Muscle of leg (tissue), 11 donors: Measurements from ENCODE around the gene STMP1. TPM values are rescaled to one million over a fixed set of nuclear protein-coding genes. Genes with fewer than 3 reads are reported as not detected.
"Not testable (repeated sequence)": the region's sequence is repeated elsewhere in the genome, so short reads cannot be mapped to it uniquely, and the experiment has no call there.

Experiments used
- DNase-seq: peaks from one replicate; pipeline ENCODE4 v3.0.0; 2013
- H3K27ac ChIP-seq: one replicate; pipeline ENCODE4 v1.5.1; 2013; ENCODE audit warnings: mild to moderate bottlenecking, low read length, control low read depth
- H3K27me3 ChIP-seq: one replicate; pipeline ENCODE4 v1.6.1; 2013; ENCODE audit warnings: low read length; ENCODE audit not compliant: control insufficient read depth, insufficient read depth
- H3K36me3 ChIP-seq: one replicate; pipeline ENCODE4 v1.6.1; 2013; ENCODE audit warnings: low read length; ENCODE audit not compliant: control insufficient read depth, insufficient read depth
- H3K4me1 ChIP-seq: one replicate; pipeline ENCODE4 v1.6.1; 2013; ENCODE audit warnings: low read length; ENCODE audit not compliant: control insufficient read depth, insufficient read depth
- H3K4me3 ChIP-seq: one replicate; pipeline ENCODE4 v1.5.1; 2013; ENCODE audit warnings: low read length, control low read depth
- H3K9me3 ChIP-seq: replicated peaks from 2 replicates; pipeline ENCODE4 v1.6.1; 2013; ENCODE audit warnings: low read depth, low read length; ENCODE audit not compliant: control insufficient read depth
- WGBS: methylation state at CpG from one replicate; pipeline ENCODE4 v1.1.5; 2013; ENCODE audit warnings: missing lambda C conversion rate; ENCODE audit not compliant: insufficient coverage; 5-methylcytosine and 5-hydroxymethylcytosine counted together
- polyA plus RNA-seq, 8 donors: library from polyadenylated mRNA; unstranded; fragments of 120-200 nt; gene quantifications; one replicate each; pipeline versions ENCODE4 v1.2.1 to v1.2.3, GENCODE V29; 2013; ENCODE audit warnings: inconsistent platforms in 1 of 8, low replicate concordance in 1 of 8; ENCODE audit not compliant: insufficient read length in 8 of 8, insufficient read depth in 1 of 8
- total RNA-seq: library from RNA; stranded (reverse); fragments of 120-200 nt; gene quantifications from one replicate; pipeline ENCODE4 v1.2.4, GENCODE V29; 2013

Gene STMP1
- total and polyA plus RNA-seq, 9 donors = 16.9 to 52.3 (median 49.8) TPM

DNA sequence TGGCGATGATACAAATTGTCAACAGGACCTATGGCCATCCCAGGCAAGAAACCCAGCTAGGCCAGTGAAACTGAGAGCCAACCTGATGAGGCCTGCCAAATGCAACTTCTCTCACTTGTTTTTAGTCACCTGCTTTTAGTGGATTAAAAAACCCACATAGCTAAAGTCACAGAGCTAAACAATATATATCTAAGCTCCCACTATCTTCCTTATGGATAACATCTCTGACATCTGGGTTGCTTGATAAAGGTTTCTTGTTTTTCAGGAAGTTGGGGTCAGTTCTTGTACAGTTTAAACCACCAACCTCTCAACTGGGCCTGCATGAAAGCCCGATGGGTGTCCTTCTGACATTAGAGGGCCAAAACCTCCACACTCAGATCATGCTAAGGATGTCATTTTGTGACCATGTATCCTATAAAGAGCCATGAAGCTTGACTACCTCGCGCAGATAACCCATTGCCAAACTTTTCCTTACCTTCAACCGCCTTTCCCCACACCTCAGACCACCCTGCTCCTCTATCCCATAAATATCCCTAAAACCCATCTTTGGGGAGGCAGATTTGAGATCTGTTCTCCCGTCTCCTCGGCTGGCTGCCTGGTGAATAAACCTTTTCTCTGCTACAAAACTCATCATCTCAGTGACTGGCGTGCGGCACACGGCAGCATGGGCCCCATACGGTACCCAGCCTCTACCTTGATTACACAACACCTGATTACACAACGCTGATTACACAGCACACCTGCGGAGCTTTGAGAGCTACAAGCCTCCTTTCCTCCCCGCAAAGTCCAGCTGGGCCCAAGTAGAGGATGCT lies 797 bp upstream of the STMP1 start:
- H3K4me1 ChIP-seq = peaks cover 16% of the 10 kb centered on the region
- no peaks in the 10 kb centered on the region for H3K9me3 ChIP-seq
- H3K36me3 ChIP-seq = peaks cover 3% of the 10 kb centered on the region
- DNase-seq = no peak
- peak overlapping the region; percentile 93 for H3K27ac ChIP-seq
- H3K27me3 ChIP-seq = no peaks in the 10 kb centered on the region
- 67% methylated on average over 11 of the region's 14 CpGs for WGBS
- H3K4me3 ChIP-seq = peak overlapping the region; percentile 91

- 4% methylated on average over 16 of the region's 17 CpGs for whole genome bisulfite sequencing
- DNase-seq = no peak
- H3K4me1 ChIP-seq = peaks cover 16% of the 10 kb centered on the region
These were observed 266 bp upstream of the STMP1 start for GRCh38 chr7:135662123-135662372.

DNA sequence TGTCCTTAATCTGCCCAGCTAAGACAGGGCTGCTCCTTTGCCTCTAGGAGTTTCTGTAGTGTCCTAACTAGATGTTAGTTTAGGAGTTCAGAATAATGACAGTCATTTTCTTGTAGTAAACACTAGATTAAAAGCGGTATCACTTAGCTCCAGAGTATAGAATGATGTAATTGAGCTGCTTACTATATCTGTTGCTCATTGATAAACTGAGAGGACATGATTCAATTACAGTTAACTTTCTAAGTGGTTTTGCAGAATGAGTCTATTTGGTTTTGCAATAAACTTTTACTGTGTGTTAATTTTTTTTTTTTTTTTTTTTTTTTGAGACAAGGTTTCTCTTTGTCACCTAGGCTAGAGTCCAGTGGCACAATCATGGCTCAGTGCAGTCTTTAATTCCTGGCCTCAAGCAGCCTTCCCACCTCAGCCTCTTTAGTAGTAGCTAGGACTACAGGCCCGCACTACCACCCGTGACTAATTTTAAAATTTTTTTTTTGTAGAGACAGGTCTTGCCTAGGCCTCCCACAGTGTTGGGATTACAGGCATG lies 1.8 kb downstream of the STMP1 start:
- DNase-seq = no peak
- no peak overlapping the region for H3K4me3 ChIP-seq

More at GRCh38 chr7:135662123-135662372, 266 bp upstream of the STMP1 start:
- Histone ChIP-seq H3K27ac (peak overlapping the region; percentile 93), H3K36me3 (peaks cover 3% of the 10 kb centered on the region), H3K4me3 (peak overlapping the region; percentile 91), H3K27me3 (no peaks in the 10 kb centered on the region), H3K9me3 (no peaks in the 10 kb centered on the region)

DNA sequence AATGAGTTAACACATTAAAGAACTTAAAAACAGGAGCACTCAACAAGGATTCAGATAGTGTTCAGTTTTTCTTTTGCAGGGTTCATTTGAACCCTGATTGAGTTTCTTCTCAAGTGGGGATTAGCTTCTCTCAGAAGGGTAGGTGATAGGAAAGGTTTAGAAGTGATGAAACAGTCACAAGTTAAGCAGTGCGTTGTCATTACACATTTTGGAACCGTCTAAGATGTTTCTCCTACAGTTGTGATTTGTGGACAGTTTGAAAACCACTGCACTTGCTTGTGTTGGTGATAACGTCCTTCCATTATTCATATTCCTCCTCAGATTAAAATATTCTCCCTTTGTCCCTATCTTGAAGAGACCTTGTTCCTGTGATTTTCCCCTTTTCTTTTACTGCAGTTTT lies 2.7 kb downstream of the STMP1 start:
- Histone ChIP-seq H3K27me3 (no peaks in the 10 kb centered on the region), H3K27ac (no peak overlapping the region), H3K4me3 (no peak overlapping the region), H3K4me1 (peaks cover 16% of the 10 kb centered on the region), H3K36me3 (peaks cover 8% of the 10 kb centered on the region), H3K9me3 (no peaks in the 10 kb centered on the region)
- no peak for DNase-seq
- WGBS = no CpG with 5 or more reads among the region's 3 CpGs

More for the DNA sequence above, 1.8 kb downstream of the STMP1 start:
- Histone ChIP-seq H3K27ac (no peak overlapping the region), H3K4me1 (peaks cover 16% of the 10 kb centered on the region), H3K9me3 (no peaks in the 10 kb centered on the region), H3K36me3 (peaks cover 8% of the 10 kb centered on the region), H3K27me3 (no peaks in the 10 kb centered on the region)
- 80% methylated on average over 1 of the region's 3 CpGs for WGBS

DNA sequence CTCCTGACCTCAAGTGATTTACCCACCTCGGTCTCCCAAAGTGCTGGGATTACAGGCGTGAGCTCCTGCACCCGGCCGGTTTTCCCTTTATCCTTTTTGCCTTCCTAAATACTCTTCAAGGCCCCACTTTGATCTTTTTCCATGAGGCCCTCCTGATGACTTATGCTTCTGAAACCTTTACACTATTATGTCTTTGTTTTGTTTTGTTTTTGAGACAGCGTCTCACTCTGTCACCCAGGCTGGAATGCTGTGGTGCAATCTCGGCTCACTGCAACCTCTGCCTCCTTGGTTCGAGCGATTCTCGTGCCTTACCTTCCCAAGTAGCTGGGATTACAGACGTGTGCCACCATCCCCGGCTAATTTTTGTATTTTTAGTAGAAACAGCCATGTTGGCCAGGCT lies 3.8 kb downstream of the STMP1 start:
- Histone ChIP-seq H3K4me1 (peaks cover 16% of the 10 kb centered on the region), H3K27ac (no peak overlapping the region)
- 92% methylated on average over 11 of the region's 11 CpGs for WGBS

GRCh38 chr7:135666846-135667245 lies 4.5 kb downstream of the STMP1 start:
- no CpG with 5 or more reads among the region's 6 CpGs for WGBS
- H3K9me3 ChIP-seq = no peaks in the 10 kb centered on the region
- no peak overlapping the region for H3K4me3 ChIP-seq
- DNase-seq = no peak
- H3K36me3 ChIP-seq = peaks cover 8% of the 10 kb centered on the region
- H3K27ac ChIP-seq = no peak overlapping the region
- peaks cover 12% of the 10 kb centered on the region for H3K4me1 ChIP-seq
- H3K27me3 ChIP-seq = no peaks in the 10 kb centered on the region

More for the DNA sequence above, 3.8 kb downstream of the STMP1 start:
- H3K27me3 ChIP-seq = no peaks in the 10 kb centered on the region
- H3K36me3 ChIP-seq = peaks cover 8% of the 10 kb centered on the region
- H3K4me3 ChIP-seq = no peak overlapping the region
- DNase-seq = no peak
- no peaks in the 10 kb centered on the region for H3K9me3 ChIP-seq

DNA sequence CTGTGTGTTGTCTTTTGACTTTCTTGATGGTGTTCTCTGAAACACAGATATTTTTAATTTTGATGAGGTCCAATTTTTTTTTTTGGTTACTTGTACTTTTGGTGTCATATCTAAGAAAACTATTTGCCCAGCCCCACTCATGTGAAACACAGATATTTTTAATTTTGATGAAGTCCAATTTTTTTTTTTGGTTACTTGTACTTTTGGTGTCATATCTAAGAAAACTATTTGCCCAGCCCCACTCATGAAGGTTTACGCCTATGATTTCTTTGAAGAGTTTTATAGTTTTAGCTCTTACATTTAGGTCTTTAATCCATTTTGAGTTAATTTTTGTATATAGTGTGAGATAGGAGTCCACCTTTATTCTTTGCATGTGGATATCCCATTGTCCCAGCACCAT lies 5.3 kb downstream of the STMP1 start:
- WGBS = no CpG with 5 or more reads among the region's 1 CpG
- H3K4me1 ChIP-seq, H3K27ac ChIP-seq: not testable (repeated sequence)

GRCh38 chr7:135668852-135669395 lies 6.6 kb downstream of the STMP1 start:
- WGBS = no CpG with 5 or more reads among the region's 6 CpGs
- not testable (repeated sequence) for H3K4me1 ChIP-seq, H3K4me3 ChIP-seq, H3K27ac ChIP-seq, H3K36me3 ChIP-seq, H3K27me3 ChIP-seq, H3K9me3 ChIP-seq, DNase-seq

More for the DNA sequence above, 5.3 kb downstream of the STMP1 start:
- H3K9me3 ChIP-seq, DNase-seq, H3K36me3 ChIP-seq, H3K27me3 ChIP-seq, H3K4me3 ChIP-seq: not testable (repeated sequence)

DNA sequence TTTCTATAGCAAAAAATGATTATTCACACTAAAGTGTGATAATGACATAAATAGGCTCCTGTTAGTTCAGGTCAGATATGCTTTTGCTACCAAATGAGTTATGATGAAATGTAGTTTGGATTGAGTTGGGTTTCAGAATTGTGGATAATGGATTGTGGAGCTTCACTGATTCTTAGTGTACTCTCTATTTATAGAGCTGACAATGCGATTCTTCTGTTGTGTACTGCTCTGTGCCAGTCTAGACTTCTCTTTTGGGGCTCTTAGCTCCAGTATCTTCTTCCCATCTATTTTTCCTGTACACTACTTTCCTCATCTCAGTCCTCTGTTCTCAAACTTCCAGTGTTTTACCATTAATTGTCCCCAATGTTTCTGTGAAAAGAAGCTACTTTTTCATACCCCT lies 7.5 kb downstream of the STMP1 start:
- H3K9me3 ChIP-seq = no peaks in the 10 kb centered on the region
- no peak for DNase-seq
- WGBS = no CpG with 5 or more reads among the region's 1 CpG
- H3K27me3 ChIP-seq = no peaks in the 10 kb centered on the region
- no peak overlapping the region for H3K27ac ChIP-seq
- no peak overlapping the region for H3K4me3 ChIP-seq
- no peaks in the 10 kb centered on the region for H3K4me1 ChIP-seq
- H3K36me3 ChIP-seq = peaks cover 11% of the 10 kb centered on the region

DNA sequence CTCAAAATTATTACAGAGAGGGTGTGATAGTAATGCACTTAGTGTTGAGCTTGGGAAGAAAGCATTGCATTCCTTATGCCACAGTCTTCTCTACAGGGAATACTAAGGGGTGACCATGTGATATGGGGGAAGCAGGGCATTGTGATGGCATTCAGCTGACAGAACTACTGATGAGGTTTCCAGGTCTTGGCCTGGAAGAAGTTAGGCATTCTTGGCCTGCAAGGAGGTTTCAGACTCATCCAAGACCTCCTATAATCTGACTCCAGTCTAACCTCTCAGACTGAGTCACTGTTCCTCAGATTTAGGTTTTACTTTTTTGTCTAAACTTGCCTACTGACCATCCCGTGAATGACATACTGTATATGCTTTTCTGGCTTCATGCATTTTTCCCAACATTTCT lies 7.9 kb downstream of the STMP1 start:
- Histone ChIP-seq H3K27me3 (no peaks in the 10 kb centered on the region), H3K4me3 (no peak overlapping the region), H3K27ac (no peak overlapping the region), H3K4me1 (no peaks in the 10 kb centered on the region), H3K36me3 (peaks cover 11% of the 10 kb centered on the region), H3K9me3 (no peaks in the 10 kb centered on the region)
- WGBS = no CpG with 5 or more reads among the region's 1 CpG
- peak; percentile 24 for DNase-seq
